ENCODE results near the gene SNX18. TPM values are rescaled to one million over a fixed set of nuclear protein-coding genes. Genes with fewer than 3 reads are reported as not detected.

The SNX18 gene
- polyA plus RNA-seq, 1 donor (not counting 4 experiments of a cell fraction or from before 2014, with no cell fraction given), result 7.4 TPM

- H3K9ac ChIP-seq (ENCODE audit: control insufficient read depth, extremely low read depth, insufficient read depth, low read length), result no peak overlapping the region
- no peak for DNase-seq (ENCODE audit: low read depth, low spot score)
- H3K4me1 ChIP-seq (ENCODE audit: control insufficient read depth, extremely low read depth, insufficient read depth, low read length), result peaks cover 3% of the 10 kb centered on the region
- no peaks in the 10 kb centered on the region for H4K20me1 ChIP-seq (ENCODE audit: control insufficient read depth, extremely low read depth, insufficient read depth, low read length)
- H3K27me3 ChIP-seq (ENCODE audit: control insufficient read depth, extremely low read depth, insufficient read depth, low read length), result no peaks in the 10 kb centered on the region
- H3K4me2 ChIP-seq (ENCODE audit: control insufficient read depth, extremely low read depth, insufficient read depth, low read depth, low read length), result no peak overlapping the region
- FAIRE-seq, result no peak
- no peak for TF ChIP-seq CTCF (optimal IDR thresholded peaks at IDR 0.05 in 1 of 3, IDR thresholded peaks at IDR 0.05 in 1 of 3, conservative IDR thresholded peaks at IDR 0.05 in 1 of 3; ENCODE audit: extremely low read depth in 1 of 3, insufficient read depth in 2 of 3, low read length in 3 of 3)
- TF ChIP-seq EZH2 (IDR thresholded peaks at IDR 0.05; ENCODE audit: low read length), result no peak
- H3K27ac ChIP-seq (ENCODE audit: control insufficient read depth, insufficient read depth, low read length), result no peak overlapping the region
- no peak overlapping the region for H2AFZ ChIP-seq (ENCODE audit: control insufficient read depth, low read length)
- dilution Hi-C loops (cut with MboI; ENCODE audit: extremely low pct_ligation_motif_present, low sequenced_read_pairs), result no loop called here
- no peak overlapping the region for H3K4me3 ChIP-seq (ENCODE audit: control insufficient read depth in 2 of 3, extremely low read depth in 1 of 3, insufficient read depth in 2 of 3, low read depth in 1 of 3, low read length in 3 of 3)
- H3K9me3 ChIP-seq (ENCODE audit: control insufficient read depth, low read depth, low read length), result no peaks in the 10 kb centered on the region
- H3K36me3 ChIP-seq (ENCODE audit: control insufficient read depth in 2 of 2, extremely low read depth in 1 of 2, insufficient read depth in 2 of 2, low read length in 2 of 2), result no peaks in the 10 kb centered on the region
- H3K9me1 ChIP-seq (ENCODE audit: control insufficient read depth, extremely low read depth, insufficient read depth, low read length), result no peaks in the 10 kb centered on the region
- no peaks in the 10 kb centered on the region for H3K79me2 ChIP-seq (ENCODE audit: control insufficient read depth, insufficient read depth, low read length)
Observed at GRCh38 chr5:54571462-54571861, 53.9 kb downstream of the SNX18 start.

- no peaks in the 10 kb centered on the region for H3K36me3 ChIP-seq (ENCODE audit: control insufficient read depth in 2 of 2, extremely low read depth in 1 of 2, insufficient read depth in 2 of 2, low read length in 2 of 2)
- no peak overlapping the region for H3K4me3 ChIP-seq (ENCODE audit: control insufficient read depth in 2 of 3, extremely low read depth in 1 of 3, insufficient read depth in 2 of 3, low read depth in 1 of 3, low read length in 3 of 3)
- no peak for TF ChIP-seq CTCF (optimal IDR thresholded peaks at IDR 0.05 in 1 of 3, IDR thresholded peaks at IDR 0.05 in 1 of 3, conservative IDR thresholded peaks at IDR 0.05 in 1 of 3; ENCODE audit: extremely low read depth in 1 of 3, insufficient read depth in 2 of 3, low read length in 3 of 3)
- TF ChIP-seq EZH2 (IDR thresholded peaks at IDR 0.05; ENCODE audit: low read length), result no peak
- dilution Hi-C loops (cut with MboI; ENCODE audit: extremely low pct_ligation_motif_present, low sequenced_read_pairs), result no loop called here
- FAIRE-seq (no peak), DNase-seq (ENCODE audit: low read depth, low spot score) (no peak)
- H3K27ac ChIP-seq (ENCODE audit: control insufficient read depth, insufficient read depth, low read length), result no peak overlapping the region
- H3K27me3 ChIP-seq (ENCODE audit: control insufficient read depth, extremely low read depth, insufficient read depth, low read length), result peaks cover 3% of the 10 kb centered on the region
- H3K4me2 ChIP-seq (ENCODE audit: control insufficient read depth, extremely low read depth, insufficient read depth, low read depth, low read length), result no peak overlapping the region
- no peaks in the 10 kb centered on the region for H4K20me1 ChIP-seq (ENCODE audit: control insufficient read depth, extremely low read depth, insufficient read depth, low read length)
- H3K9me3 ChIP-seq (ENCODE audit: control insufficient read depth, low read depth, low read length), result no peaks in the 10 kb centered on the region
- H3K4me1 ChIP-seq (ENCODE audit: control insufficient read depth, extremely low read depth, insufficient read depth, low read length), result peaks cover 3% of the 10 kb centered on the region
- no peaks in the 10 kb centered on the region for H3K79me2 ChIP-seq (ENCODE audit: control insufficient read depth, insufficient read depth, low read length)
- H2AFZ ChIP-seq (ENCODE audit: control insufficient read depth, low read length), result no peak overlapping the region
- no peaks in the 10 kb centered on the region for H3K9me1 ChIP-seq (ENCODE audit: control insufficient read depth, extremely low read depth, insufficient read depth, low read length)
- no peak overlapping the region for H3K9ac ChIP-seq (ENCODE audit: control insufficient read depth, extremely low read depth, insufficient read depth, low read length)
Observed at GRCh38 chr5:54573812-54574489, 56.4 kb downstream of the SNX18 start.

All from keratinocyte (primary cell).